Muscle of arm (tissue), 12 donors: Measurements from ENCODE around the gene FRMD4A. TPM values are rescaled to one million over a fixed set of nuclear protein-coding genes. Genes with fewer than 3 reads are reported as not detected.

Source experiments
- DNase-seq: peaks from one replicate; pipeline ENCODE4 v3.0.0-alpha.2; 2013
- polyA plus RNA-seq, 12 donors: library from polyadenylated mRNA; unstranded; fragments of 120-200 nt; gene quantifications; one replicate each; pipeline ENCODE4 v1.2.1, GENCODE V29; 2013; ENCODE audit not compliant: insufficient read length in 12 of 12

Gene FRMD4A
- polyA plus RNA-seq, 12 donors: 28.4 to 70.7 (median 37.0) TPM; not detected in 1

DNA sequence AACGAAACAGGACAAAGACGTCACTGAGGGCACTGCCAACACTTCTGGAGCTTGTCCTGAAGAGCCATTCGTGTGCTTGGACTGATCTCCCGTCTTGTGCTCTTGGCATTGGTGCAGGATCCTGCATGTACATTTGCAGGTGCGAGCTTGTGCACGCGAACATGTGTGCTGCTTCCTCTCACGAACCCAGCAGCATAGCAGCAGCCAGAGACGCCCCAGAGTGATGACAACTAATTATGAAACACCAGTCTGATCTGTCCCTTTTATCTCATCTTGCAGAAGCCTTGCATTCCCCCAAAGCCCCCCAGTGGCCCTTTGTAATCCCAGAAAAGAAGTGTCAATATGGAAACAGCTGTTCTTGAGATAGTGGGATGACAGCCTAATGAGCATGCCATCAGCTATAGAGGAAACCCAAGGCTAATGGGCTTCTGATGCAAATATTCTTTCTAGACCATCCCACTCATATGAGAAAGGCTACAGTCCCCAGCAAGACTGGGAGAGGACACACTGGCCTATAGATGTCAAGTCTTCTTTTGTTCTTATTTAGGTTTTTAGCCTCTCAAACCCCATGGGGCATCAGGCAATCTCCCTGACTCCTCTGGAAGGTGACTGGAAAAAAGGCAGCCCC lies 310.6 kb downstream of the FRMD4A start:
- no peak for DNase-seq

DNA sequence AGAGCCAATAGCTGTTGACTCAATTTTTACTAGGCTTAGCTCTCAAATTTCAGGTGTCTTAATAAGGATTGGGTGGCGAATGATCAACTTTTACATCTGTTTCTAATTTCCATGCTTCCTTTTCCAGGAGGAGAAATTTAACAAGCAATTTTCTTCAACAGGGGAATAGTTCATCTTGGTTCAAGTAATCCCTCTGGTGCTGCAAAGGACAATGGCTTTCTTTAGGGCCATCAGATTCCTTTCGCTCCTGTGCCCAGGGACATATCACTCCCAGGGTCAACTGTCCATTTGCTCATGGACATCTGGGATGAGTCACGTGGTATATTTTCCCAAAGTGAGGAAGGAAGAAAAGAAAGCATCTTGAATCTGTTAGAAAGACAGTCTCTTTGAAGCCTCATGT lies 313.3 kb downstream of the FRMD4A start:
- DNase-seq: no peak

DNA sequence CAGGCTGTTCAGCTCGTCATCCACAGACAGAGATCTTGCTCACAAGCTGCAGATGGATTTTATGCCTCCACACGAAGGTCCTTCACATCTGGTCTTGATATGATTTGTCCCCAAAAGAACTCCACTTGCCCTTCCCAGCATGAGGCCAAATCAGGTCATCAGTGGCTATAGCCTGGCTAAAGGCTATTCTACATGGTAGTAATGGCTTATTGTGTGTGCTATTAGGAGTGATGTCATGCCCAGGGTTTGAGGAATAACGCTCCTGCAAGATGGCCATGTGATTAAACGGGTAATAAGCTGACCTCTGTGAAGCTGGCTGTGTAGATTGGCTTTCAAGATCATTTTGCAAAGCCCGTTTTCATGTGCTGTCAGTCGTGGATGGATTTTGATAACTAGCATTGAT lies 313.8 kb downstream of the FRMD4A start:
- DNase-seq: no peak

DNA sequence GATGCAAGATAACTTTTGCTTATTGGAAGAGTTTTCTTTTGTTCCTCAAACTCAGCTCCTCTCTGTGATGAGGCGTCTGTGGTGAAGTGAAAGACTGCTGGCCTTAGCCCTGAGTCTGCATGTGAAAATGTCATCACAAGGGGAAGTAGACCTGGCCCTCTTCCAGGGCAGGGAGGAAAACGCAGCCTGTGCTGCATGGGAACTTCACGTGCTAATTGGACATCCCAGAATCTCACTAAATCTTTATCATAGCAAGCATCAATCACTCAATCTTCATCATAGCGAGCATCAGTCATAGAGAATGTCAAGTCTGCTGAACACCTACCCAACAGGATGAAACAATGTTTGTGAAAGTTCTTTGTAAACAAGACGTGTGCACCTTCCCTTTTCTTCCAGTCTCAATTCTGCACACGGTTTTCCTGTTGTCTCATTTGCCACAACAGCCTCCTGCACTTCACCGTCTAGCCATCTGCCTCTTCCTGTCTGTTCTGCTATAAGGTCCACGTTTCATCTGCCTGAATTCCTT lies 314.6 kb downstream of the FRMD4A start:
- DNase-seq: no peak

DNA sequence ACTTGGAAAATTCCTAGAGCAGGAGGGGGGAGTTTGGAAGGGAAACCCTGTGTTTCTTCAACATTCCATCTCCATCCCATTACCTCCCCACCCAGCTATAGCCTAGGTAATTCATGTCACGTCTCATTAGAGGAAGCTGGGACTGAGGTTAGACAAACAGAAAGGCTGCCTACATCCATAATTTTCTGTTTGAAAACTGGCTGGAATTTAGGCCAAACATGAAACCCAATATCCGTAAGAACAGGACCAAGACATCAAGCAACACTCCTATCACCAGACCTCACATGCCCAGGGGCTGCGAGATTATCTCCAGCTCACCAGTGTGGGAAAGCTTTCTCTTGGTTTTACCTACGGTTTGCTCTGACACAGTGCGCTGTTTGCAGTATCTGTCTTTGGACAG lies 316.3 kb downstream of the FRMD4A start:
- no peak for DNase-seq

DNA sequence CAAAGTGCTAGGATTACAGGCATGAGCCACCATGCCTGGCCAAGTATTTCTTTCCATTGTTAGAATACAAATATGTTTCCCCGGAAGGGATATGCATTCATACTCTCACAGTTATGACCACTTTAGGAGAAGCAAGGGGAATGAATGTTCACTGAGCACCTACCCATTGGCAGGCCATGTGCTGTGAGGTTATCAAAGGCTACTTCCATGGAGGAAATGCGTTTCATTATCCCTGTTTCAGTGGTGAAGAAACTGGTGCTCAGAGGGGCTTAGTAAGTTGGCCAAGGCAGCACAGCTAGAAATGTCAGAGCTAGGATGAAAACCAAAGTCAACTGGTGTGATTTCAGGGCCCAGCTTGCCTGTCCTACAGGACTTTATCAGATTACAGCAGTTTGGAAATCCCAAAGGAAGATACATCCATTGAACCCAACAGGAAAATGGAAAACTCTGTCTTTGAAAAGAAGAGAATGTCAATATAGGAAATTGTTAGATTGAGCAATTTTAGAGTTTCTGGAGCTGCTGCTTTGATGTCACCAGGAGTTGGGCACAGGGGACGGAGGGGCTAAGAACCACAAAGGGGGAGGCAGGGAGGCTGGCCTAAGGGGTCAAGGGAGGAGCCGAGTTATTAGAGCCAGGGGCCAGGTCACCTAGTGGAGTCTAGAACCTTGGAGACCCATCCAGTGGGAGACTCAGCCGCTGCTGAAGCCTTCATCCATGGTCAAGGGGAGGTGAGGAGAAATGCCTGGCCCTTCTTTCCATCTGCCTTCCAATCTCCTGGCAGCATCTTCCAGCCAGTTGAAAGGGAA lies 319.8 kb downstream of the FRMD4A start:
- DNase-seq: no peak

DNA sequence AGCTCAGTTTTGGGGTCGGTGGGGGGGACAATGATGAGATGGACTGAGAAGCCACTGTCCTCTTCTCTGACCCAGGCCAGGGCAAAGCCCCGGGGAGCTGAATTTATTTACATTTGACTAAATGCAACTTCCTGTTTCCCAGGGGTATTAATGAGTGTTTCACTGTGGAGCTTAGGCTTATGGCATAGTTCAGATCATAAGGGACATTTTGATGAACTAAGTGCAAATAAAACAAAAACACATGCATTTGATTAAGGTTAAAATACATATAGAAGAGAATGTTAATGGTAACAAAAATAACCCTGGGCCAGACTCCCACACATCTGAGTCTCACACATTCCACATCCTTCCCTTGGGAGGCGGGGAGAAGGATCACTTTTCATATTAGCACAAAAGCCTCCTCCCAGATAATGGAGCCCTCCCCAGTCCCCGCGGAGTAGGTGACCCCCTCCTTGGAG lies 320.6 kb downstream of the FRMD4A start:
- peak; percentile 83 for DNase-seq

DNA sequence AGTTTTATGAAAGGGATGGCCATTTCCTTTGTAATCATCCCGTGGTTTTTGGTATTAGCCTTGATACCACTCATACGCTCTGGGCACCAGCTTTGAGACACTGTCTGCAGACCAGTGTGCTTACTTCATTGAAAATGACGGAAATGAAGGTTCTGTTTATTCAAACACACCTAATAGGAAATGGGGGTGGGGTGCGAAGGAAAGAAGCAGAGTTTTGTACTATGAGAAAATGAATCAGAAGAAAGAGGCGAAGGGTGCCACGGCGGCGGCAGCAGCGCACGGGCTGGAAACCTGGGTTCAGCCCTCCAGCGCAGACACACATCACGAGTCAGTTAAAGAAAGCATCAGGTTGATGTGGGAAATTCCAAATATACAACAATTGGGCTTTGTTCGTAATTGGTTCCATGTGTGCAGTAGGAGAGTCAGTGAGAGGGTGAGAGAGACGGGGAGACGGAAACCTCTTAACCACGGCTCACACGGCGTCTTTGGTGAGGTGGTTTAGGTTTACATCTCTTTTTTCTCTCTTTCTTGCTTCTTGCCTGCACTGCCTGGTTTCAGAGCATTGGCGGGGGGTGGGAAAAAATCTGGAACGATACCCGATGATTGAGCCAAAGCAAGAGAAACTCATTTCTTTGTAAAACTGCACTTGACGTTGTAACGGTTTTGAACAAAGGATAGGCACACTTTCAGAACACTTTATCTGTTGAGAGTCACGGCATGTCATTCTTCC lies 321.2 kb downstream of the FRMD4A start:
- peak; percentile 79 for DNase-seq

DNA sequence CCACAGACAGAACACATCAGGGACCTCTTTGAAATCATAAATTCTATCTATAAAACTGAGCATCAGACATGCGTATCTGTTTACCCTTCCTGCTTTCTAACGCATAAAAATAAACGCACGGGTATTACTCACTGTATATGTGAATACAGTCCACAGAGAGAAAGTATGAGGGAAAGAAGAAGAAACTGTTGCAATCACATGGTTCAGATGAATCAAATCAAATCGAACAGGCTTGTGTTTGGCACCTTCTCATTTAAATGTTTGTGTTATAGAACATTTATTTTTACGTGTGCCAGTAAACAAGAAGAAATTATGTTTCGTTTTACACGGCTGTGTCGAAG lies 322.0 kb downstream of the FRMD4A start:
- DNase-seq: no peak

DNA sequence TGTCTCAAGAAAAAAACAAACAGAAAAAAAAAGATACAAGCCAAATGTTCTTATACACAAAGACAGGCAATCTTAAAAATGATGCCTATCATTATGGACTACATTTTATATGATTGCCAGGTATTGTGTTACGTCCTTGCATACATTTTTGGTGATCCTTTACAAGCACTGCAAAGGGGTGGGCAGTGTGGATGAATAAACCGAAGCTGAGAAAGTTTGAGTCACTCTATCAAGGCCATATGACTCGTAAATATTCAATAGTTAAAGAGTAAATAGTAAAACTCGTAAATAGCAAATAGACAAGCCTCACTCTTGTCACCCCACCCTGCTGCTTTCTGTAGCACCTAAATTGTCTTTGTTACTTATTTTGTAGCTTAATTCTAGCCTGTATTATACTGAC lies 326.2 kb downstream of the FRMD4A start:
- no peak for DNase-seq

DNA sequence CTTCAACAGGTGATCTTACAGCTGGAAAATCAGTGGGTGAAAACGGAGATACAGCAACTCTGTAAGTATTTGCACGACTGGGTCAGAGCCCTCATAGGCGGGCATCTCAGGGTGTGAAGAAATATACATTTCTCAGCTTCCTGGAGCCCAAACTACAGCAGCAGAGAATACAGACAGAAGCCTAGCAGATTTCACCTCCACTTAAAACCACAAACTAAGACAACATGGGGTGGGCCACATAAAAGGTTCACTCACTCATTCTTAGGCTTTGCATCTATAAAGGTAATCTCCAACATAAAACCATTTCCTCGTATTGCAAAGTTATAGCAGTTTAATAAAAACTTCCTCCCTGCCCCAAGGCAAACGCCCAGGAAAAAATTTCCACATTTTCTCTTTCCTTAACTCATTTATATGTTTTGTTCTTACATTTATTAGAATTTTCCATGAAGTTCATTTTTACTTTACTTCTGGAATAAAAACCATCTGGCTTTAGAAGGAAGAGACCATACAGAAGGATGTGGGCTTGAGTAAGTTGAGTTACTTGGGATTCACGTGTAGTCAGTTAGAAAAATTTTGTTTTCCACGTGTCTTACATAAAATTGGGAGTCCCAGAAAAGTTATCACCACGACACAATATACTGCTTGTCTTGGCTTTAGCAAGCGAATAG lies 327.1 kb downstream of the FRMD4A start:
- no peak for DNase-seq

DNA sequence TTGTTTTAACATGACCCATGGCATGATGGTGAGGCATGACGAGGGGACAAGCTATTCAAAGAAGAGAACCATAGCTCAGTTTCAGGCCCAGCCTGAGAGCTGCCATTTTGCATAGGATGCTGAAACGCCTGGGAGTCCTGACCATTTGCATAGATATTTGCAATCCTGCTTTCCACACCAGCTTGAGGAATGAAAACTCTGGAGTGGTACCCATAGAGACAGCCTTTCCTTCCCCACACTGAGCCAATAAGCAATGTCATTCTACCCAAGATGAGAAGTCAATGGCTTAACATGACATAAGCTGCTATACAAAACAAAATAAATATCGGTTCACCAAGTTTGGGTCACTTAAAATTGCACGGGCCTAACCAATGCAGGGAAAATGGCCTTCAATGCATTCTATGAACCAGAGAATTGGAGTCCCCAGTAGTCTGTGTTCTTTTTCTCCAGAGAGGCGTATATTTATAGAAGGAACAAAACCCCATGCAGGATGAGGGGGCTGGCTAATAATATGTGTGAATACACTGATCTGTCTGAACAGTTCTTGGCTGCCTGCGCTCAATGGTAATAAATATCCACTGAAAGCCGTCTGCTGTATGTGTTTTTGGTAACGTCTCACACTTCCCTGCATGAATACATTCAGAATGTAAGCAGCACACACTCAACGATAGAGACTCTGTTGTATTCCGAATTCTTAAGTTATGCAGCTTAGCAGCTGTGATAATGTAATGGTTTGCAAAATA lies 329.3 kb downstream of the FRMD4A start:
- no peak for DNase-seq

DNA sequence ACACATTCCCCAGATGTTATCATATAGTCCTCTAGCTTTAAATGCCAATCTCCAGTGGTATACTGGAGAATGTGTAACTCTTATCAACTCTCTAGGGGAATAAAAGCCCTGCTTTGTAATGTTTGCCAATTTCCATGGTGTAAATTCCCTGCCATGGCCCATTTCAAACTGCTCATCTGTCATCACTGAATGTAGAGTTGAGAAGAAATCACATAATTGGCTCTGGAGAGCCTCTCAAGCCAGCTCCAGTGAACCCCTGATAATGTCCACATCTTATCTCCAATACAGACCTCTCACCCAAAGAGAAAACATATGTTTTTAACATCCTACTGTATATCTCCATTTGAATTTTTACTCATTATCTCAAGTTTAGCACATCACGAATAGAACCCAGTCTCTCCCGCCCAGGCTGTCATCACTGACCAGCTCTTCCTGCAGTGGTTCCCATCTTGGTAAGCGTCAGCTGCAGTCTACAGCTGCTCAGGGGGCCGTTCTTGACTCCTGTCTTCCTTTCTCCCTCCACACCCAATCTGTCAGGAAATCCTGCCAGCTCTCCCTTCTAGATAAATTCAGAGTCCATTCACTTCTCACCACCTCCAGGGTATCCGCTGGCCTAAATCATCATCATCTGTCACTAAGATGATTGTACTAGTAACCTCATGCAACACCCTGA lies 332.4 kb downstream of the FRMD4A start:
- no peak for DNase-seq

DNA sequence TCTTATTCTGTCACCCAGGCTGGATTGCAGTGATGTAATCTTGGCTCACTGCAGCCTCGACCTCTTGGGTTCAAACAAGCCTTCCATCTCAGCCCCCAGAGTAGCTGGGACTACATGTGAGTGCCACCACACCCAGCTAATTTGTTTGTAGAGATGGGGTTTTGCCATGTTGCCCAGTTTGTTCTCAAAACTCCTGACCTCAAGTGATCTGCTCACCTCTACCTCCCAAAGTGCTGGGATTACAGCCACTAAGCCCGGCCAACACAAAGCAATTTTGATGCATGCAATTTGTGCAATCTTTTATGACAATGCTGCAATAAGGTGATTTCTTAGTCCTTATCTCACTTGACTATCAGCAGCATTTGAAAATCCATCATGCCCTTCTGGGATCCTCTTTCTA lies 333.1 kb downstream of the FRMD4A start:
- no peak for DNase-seq

DNA sequence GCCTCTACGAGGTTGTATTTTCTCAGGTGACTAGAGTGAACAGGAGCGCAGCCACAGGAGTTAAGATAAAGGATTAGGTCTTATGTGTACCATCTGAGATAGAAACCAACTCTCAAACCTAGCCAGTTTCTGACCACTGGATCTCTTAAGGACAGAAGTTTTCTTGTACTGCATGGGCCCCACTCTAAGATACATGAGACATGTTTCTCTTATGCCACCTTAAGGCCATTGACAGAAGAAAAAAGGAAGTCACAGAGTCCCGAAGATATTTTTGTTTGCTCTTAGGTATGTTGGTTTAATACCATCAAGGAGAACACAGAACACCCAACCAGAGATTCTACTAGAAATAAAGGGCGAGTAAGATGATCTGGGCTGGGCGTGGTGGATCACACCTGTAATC lies 335.8 kb downstream of the FRMD4A start:
- no peak for DNase-seq

DNA sequence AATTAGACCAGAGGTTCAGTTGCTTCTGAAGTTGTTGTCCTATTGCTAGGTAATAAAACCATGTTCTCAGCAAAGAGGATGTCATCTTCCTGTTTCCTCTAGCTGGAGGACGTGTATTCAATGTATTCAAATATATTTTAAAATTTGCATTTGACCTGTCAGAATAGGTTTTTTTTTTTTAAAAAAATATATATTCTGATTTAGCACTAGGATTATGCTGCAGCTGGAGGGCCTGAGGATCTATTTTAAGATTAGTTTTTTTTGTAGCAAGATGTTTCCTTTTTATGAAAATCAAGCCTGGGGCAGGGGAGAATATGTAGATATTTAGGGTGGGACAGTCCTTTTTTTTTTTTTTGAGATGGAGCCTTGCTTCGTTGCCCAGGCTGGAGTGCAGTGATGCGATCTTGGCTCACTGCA lies 337.0 kb downstream of the FRMD4A start:
- DNase-seq: no peak

DNA sequence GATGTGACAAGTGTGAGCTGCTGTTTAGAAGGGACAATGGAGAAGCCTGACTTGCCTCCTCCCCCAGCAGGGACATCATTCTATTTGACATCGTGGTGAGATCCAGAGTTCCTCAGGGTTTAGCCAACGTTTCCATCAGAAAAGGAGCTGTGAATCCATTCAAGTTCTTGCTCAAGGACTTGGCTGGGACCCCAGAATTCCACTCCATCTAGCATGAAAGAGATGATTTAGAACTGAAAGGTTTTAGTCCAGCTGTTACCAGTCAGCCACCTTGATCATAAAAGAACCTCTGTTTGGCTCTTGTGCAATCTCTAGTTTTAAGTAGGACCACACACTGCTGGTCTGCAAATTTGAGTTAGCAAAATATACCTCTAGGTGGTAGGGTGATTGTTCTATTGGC lies 337.6 kb downstream of the FRMD4A start:
- DNase-seq: peak; percentile 33

DNA sequence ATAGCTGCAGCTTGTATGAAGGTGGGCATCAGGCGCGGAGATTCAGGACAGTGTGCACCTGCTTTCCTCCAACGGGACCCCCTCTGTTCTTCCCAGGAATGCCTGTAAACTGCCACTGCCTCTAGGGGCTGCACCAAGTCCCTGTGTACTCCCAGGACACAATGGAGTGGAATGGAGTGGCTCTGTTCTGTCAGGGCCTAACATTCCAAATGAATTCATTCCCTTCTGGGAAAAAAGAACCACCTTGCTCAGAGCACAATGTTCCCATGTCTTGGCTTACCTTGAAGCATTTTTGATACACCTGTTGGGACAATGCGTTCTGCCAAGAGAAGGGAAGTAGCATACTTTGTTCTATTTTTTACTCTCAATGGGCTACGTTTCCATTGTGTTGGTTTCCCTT lies 339.4 kb downstream of the FRMD4A start:
- no peak for DNase-seq

DNA sequence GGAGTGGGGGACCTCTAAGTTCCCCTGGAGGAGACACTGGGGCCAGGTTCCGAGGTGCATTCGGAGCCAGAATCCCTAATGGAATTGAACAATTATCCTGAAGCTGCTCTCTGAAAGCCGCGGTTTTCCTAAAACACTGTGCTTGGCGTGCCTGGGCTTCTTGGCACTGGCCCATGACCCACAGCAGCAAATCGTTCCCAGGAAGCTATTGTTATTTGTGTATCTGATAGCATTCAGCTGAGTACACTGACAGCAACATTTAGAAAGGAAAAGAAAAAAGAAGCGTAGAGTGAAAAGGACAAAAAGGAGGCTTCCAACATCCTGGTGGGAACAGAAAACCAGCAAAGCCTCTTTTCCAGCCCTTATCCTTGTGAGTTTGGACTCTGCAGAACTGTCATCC lies 339.8 kb downstream of the FRMD4A start:
- DNase-seq: peak; percentile 79

DNA sequence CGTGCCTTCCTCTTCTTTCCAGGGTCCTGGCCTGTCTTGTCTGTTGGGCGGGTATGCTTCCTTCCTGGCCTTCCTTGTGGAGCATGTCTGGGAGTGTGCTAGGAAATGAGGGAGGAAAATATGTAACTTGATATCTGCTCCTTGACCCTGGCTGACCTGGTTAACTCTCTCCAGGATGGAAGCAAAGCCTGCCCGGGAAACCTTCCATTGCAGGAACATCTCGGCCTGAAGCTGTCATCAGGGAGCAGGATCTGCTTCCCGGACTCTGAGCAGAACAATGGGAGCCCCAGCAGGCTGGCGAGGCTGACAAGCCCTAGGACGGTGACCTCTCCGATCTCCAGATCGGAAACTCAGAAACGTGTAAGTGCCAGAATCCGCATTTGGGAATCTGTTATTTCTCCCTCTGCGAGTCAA lies 340.3 kb downstream of the FRMD4A start:
- peak; percentile 88 for DNase-seq

DNA sequence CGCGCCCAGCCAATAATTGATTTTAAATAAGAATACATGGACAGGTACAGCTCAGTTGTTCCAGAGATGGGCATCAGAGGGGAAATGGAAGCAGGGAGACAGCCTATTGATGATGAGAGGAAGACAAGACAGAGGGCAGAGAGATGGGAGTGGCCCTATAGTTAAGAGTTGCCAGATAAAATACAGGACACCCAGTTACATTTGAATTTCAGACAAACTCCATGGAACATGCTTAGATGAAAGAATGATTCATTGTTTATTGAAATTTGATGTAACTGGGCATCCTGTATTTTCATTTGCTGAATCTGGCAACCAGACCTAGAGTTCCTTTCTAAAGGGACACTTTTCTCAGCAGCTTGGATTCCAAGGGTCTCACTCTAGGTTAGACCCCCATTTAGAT lies 341.1 kb downstream of the FRMD4A start:
- DNase-seq: no peak
